Raji (cell line): Measurements from ENCODE around the gene CMYA5.

ENCODE experiments used
- POLR2A ChIP-seq: IDR thresholded peaks from 2 replicates; pipeline ENCODE4 v1.6.1; 2011; ENCODE audit warnings: low read depth, low read length, control low read depth; ENCODE audit not compliant: insufficient read depth

The CMYA5 gene

DNA sequence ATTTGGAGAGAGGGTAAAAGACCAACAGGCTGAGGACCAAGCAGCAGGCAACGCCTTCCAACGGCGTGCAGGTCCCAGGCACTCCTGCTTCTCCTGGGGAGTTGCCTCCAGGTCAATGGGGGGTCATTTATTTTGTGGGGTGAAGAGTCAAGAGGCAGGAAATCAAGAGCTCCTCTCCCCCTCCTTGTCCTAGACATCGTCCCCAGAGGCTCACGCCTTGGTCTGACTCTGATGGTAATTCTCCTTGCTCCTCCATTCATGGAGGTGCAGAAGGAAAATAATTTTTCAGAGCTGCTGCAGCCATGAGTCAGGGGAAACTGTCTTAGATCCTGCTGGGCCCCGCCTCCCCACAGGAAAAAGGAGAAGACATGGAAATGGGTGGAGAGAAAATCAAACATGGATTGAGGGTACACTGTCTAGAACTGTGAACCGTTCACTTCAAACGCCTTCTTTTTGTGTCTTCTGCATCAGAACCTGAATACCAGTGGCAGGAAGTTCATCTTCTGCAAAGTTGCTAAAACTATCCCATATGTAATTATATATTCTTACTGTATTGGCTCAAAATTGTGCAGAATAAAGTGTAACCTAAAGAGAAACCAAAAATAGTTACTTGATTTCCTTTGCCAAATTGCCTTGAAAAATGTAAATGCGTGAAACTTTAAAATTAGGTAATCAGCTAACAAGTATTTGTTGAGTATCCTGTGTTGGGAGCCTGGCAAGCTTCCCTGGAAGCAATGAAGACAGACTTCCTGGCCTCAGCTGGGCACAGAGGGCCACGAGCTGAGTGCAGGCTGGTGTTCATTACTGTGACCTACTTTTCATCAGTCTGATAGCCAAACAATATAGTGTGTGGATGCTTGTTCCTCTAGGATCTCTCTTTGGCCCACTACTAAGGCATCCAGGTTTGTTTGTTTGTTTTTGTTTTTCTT lies 142.0 kb downstream of the CMYA5 start:
- no peak for TF ChIP-seq POLR2A

DNA sequence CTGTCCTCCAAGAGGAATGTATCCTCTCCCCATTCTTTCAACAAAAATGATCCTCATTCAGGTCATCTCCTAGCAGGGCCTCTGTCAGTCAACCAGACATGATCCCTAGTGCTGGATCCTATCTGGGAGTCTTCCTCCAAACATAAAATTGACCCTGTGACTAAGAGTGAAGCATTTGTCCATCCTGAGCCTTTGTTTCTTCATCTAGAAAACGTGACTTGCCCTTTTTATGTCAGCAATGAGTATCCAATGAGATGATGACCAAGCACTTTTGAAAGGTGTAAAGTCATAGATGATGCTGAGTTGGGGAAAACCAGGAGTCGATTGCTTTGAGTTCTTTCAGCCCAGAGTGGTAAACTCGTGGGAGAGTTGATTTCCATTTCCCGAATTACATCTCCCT lies 143.3 kb downstream of the CMYA5 start:
- no peak for TF ChIP-seq POLR2A

GRCh38 chr5:79834098-79834753 lies 144.6 kb downstream of the CMYA5 start:
- TF ChIP-seq POLR2A = no peak

DNA sequence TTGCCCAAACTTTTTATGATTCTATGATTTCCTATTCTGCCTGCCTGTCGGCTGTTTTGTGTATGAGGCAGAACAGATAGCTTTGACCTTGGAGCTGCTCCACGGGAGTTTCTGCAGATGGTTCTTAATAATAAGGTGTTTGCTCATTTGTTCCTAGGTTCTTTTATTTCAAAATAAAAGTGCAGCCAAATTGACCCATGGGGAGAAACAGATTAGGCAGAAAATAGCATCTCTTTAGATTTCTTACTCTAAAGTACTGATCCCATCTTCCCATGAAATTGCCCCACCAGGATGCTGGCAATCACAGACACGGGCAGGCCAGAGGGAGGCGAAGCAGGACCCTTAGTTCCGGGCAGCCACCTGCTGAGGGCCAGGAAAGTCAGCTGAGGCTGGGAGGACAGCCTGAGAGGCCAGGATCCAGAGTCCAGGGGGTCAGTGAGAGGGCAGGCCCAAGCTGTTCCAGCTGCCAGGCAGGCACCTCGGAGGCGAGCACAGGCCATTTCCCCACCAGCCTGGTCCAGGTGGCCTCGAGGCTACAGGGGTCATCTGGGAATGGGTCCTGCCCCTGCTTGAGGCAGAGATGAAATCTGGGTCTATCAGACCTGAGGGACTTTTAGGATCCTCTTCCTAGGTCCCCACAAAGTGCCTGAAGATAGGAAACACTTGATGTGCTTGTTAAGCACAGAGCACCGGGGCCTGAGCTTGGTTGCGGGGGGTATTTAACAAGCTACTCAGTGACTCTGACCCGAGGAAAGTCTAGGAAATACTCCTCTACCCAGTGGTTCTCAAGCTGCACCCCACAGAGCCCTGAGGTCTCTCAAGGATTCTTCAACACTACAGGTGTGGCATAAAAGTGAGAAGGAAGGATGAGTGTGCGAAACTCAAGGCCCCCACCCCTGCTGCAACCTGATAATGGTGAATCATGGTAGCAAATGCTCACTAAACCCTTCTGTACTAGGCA lies 145.4 kb downstream of the CMYA5 start:
- no peak for TF ChIP-seq POLR2A

- TF ChIP-seq POLR2A = no peak
Measured at GRCh38 chr5:79837761-79838551, 148.3 kb downstream of the CMYA5 start.

DNA sequence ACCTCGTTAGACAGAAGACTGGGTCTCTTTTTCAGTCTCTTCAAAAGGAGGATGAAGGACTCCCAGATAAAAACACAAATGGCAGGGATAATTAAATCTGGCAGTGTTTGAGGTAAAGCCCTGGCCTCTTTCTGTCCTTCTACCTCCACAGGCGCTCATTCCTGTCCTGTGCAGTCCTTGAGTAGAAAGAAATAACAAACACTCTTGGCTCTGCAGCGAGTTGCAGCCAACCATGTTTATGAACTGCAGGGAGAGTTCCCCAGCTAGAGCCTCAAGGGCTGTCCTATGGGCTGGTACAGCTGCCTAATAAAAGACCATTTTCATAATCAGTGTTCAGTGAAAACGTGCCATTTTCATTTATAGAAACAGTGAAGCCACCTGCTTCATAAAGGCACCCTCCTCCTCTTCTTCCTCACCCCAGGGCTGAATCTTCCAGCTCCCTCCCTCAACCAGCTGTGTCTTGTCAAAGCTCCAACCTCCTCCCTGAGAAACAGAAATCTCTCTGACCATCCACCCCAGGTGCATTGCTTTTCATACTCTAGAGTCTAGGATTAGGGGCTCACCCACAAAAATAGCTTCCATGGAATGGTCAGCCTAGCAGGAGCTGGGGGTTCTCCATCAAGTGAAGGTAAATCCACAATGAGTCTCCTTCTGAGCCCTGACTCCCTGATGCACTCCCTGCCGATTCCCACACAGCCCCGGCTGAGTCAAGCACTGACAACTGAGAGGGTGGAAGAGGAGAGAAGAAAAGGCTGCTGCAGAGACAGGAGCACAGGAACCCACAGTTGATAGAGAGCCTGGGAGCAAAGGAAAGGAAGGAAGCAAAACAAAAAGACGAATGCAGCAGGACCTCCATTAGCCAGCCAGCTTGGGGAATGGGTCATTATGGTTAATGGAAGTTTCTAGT lies 150.7 kb downstream of the CMYA5 start:
- TF ChIP-seq POLR2A = no peak

GRCh38 chr5:79841172-79841571 lies 151.5 kb downstream of the CMYA5 start:
- no peak for TF ChIP-seq POLR2A

- TF ChIP-seq POLR2A = no peak
Measured at GRCh38 chr5:79842006-79842881, 152.6 kb downstream of the CMYA5 start.

DNA sequence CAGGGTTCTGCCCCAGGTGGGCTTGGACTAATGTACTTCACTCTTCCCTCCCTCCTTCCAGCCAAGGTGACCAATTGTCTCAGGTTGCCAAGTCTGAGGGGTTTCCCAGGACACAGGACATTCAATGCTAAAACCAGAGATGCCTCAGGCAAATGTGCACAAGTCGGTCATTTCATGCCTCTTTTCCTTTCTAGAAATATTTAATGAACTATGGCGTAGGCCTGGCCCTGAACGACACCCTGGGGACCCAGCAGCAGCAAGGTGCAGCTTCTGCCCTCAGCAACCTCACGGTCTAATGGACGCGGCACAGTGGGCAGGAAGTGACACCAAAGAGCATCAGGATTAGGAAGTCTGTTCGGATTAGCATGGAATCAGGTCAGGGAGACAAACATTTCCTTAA lies 153.4 kb downstream of the CMYA5 start:
- TF ChIP-seq POLR2A = no peak

DNA sequence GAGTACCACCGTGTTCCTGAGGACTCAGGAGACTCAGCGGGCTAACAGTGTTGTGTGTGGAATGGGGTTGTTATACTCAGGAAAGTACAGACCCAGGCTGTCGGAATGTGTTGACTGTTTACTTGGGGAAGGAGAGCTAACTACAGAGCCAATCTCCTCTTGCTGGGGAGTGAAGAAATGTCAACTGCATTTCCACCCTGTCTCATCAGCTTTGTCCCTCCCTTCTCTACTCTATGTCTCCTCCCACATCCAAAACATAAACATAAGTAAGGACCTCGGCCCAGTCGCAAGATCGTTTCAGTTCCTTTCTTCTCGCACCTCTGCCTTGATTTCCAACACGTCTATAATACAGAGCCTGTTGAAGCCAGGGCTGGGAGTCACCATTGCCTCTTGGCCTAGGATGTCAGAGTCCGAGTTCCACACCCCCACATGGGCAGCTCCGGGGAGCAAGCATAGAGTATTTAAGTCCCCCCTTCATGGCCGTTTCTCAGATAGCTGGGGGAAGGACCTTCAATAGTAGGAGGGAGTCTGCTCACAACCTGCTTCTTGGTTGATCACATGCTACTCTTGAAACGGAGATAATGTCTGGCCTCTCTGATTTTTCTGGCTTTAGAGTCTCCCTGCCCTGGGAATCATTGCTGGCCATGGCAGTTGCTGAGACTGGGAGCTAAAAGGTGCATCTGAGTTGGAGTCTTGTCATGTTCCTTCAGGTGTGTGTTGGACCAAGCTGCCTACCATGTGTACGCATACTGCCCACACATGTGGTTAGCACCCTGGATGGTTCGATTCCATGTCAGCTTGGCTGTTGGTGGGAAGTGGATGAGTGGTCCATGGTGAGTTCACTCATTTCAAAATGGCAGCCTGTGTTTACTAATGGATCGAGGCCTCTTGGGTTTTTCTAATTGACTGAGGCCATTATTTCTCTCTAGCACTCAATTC lies 154.1 kb downstream of the CMYA5 start:
- TF ChIP-seq POLR2A = no peak

- TF ChIP-seq POLR2A = no peak
Measured at GRCh38 chr5:79844571-79844970, 154.9 kb downstream of the CMYA5 start.
